ENCODE data around the gene CAB39L.

The CAB39L gene

DNA sequence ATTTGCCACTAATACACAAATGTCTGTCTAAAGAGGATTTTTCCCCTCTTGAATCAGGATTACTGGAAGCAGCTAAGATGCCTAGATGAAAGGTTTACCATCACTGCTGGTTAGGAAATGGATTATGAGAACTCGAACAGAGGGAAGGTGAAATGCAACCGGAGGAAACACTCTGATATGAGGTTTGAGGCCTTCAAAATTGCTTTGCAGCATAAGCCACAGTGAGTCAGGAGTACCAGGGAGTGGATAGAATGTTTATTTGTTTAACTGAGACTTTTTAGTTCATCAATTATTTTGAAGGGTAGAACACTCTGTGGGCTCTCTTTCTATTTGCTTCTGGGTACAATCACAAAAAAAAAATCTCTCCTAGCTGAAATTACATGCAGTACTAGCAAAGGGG, 178.0 kb downstream of the CAB39L start:
- DNase-seq: no peak

DNA sequence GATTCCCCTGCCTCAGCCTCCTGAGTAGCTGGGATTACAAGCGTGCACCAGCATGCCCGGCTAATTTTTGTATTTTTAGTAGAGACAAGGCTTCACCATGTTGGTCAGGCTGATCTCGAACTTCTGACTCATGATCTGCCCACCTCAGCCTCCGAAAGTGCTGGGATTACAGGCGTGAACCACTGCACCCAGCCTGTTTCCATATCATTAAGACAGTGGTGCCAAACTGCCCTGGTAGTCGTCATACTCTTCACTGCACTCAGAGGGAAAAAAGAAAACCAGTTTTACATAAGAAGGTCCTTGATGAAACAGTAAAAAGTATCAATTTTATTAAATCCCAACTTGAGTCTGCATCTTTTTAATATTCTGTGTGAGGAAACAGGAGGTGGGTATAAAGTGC, 181.2 kb downstream of the CAB39L start:
- no peak for DNase-seq

DNA sequence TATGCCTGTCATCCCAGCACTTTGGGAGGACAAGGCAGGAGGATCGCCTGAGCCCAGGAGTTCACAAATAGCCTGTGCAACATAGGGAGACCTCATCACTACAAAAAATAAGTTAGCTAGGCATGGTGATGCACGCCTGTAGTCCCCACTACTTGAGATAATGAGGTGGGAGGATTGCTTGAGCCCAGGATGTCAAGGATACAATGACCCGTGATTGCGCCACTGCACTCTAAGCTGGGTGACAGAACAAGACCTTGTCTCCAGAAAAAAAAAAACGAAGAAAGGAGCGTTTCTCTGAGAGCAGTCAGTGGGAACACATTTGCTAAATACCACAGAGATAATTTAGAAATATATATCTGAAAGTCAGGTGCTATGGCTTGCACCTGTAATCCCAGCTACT, 184.3 kb downstream of the CAB39L start:
- no peak for DNase-seq

Data from amniotic stem cell (primary cell).